GM19239 (cell line): ENCODE data around the gene TTLL5.

Experiments
- DNase-seq: peaks from one replicate; pipeline ENCODE4 v3.0.0; 2011; ENCODE audit warnings: low spot score; ENCODE audit not compliant: insufficient read length
- FAIRE-seq: peaks from 2 replicates; lab custom pipeline; 2011; peaks lifted over from hg19 to GRCh38; lab: Jason Lieb, UNC

TTLL5 gene

GRCh38 chr14:75697918-75698317 is 36.9 kb downstream of the TTLL5 start:
- FAIRE-seq: no peak

GRCh38 chr14:75699331-75699730 is 38.3 kb downstream of the TTLL5 start:
- DNase-seq (no peak), FAIRE-seq (no peak)

More at GRCh38 chr14:75697918-75698317, 36.9 kb downstream of the TTLL5 start:
- DNase-seq: no peak

GRCh38 chr14:75700295-75700694 is 39.2 kb downstream of the TTLL5 start:
- FAIRE-seq: no peak
- DNase-seq: no peak

GRCh38 chr14:75702122-75702521 is 41.1 kb downstream of the TTLL5 start:
- DNase-seq (no peak), FAIRE-seq (no peak)

- FAIRE-seq: no peak
Observed at GRCh38 chr14:75702616-75703261, 41.7 kb downstream of the TTLL5 start.

GRCh38 chr14:75703467-75703866 is 42.4 kb downstream of the TTLL5 start:
- DNase-seq (no peak), FAIRE-seq (no peak)

More at GRCh38 chr14:75702616-75703261, 41.7 kb downstream of the TTLL5 start:
- no peak for DNase-seq

- FAIRE-seq (no peak), DNase-seq (no peak)
Observed at GRCh38 chr14:75705014-75705413, 44.0 kb downstream of the TTLL5 start.

- FAIRE-seq: peak; percentile 94
Observed at GRCh38 chr14:75709207-75709812, 48.3 kb downstream of the TTLL5 start.

GRCh38 chr14:75711105-75711795 is 50.2 kb downstream of the TTLL5 start:
- FAIRE-seq (peak; percentile 37), DNase-seq (no peak)

More at GRCh38 chr14:75709207-75709812, 48.3 kb downstream of the TTLL5 start:
- peak; percentile 42 for DNase-seq

GRCh38 chr14:75711796-75712211 is 50.8 kb downstream of the TTLL5 start:
- FAIRE-seq (peak; percentile 11), DNase-seq (no peak)

- FAIRE-seq (no peak), DNase-seq (no peak)
Observed at GRCh38 chr14:75714991-75715390, 53.9 kb downstream of the TTLL5 start.

GRCh38 chr14:75715926-75716780 is 55.1 kb downstream of the TTLL5 start:
- DNase-seq: no peak

GRCh38 chr14:75717729-75718128 is 56.7 kb downstream of the TTLL5 start:
- FAIRE-seq: no peak
- no peak for DNase-seq

More at GRCh38 chr14:75715926-75716780, 55.1 kb downstream of the TTLL5 start:
- FAIRE-seq: no peak

- no peak for FAIRE-seq
Observed at GRCh38 chr14:75718199-75718598, 57.2 kb downstream of the TTLL5 start.

GRCh38 chr14:75720116-75720515 is 59.1 kb downstream of the TTLL5 start:
- no peak for DNase-seq
- FAIRE-seq: no peak

More at GRCh38 chr14:75718199-75718598, 57.2 kb downstream of the TTLL5 start:
- no peak for DNase-seq

GRCh38 chr14:75720842-75721498 is 59.9 kb downstream of the TTLL5 start:
- FAIRE-seq: no peak

GRCh38 chr14:75723716-75724115 is 62.7 kb downstream of the TTLL5 start:
- peak; percentile 74 for FAIRE-seq

More at GRCh38 chr14:75720842-75721498, 59.9 kb downstream of the TTLL5 start:
- DNase-seq: no peak

GRCh38 chr14:75724414-75725204 is 63.6 kb downstream of the TTLL5 start:
- no peak for DNase-seq
- FAIRE-seq: peak; percentile 87

More at GRCh38 chr14:75723716-75724115, 62.7 kb downstream of the TTLL5 start:
- DNase-seq: no peak

- DNase-seq: no peak
- no peak for FAIRE-seq
Observed at GRCh38 chr14:75725481-75725880, 64.4 kb downstream of the TTLL5 start.
